Measurements from ENCODE around the gene CCDC141.

Gene CCDC141

DNA sequence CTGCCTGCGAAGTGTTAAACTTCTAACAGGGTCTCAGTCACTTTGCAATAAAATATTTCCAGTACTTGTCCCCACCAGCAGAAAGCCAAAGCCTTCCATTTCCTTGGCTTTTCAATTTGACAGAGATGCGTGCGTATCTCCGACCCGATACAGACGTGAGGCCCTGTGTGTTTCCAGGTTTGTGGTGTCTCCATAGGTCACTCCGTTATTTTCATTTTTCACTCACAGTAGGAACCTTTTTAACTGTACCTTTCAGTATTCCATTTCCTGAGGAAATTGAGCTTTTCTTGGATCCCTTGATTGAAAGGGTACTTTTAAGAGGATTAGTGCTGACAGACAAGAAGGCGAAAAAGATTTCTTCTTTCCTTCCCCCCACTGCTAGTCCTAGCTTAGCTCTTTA, 126.4 kb downstream of the CCDC141 start:
- DNase-seq (ENCODE audit: low spot score) = no peak
- TF ChIP-seq, protein P1, sequence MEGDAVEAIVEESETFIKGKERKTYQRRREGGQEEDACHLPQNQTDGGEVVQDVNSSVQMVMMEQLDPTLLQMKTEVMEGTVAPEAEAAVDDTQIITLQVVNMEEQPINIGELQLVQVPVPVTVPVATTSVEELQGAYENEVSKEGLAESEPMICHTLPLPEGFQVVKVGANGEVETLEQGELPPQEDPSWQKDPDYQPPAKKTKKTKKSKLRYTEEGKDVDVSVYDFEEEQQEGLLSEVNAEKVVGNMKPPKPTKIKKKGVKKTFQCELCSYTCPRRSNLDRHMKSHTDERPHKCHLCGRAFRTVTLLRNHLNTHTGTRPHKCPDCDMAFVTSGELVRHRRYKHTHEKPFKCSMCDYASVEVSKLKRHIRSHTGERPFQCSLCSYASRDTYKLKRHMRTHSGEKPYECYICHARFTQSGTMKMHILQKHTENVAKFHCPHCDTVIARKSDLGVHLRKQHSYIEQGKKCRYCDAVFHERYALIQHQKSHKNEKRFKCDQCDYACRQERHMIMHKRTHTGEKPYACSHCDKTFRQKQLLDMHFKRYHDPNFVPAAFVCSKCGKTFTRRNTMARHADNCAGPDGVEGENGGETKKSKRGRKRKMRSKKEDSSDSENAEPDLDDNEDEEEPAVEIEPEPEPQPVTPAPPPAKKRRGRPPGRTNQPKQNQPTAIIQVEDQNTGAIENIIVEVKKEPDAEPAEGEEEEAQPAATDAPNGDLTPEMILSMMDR (IDR thresholded peaks at IDR 0.05) = no peak
- no peak overlapping the region for H3K4me3 ChIP-seq
- no peak overlapping the region for H3K27ac ChIP-seq

DNA sequence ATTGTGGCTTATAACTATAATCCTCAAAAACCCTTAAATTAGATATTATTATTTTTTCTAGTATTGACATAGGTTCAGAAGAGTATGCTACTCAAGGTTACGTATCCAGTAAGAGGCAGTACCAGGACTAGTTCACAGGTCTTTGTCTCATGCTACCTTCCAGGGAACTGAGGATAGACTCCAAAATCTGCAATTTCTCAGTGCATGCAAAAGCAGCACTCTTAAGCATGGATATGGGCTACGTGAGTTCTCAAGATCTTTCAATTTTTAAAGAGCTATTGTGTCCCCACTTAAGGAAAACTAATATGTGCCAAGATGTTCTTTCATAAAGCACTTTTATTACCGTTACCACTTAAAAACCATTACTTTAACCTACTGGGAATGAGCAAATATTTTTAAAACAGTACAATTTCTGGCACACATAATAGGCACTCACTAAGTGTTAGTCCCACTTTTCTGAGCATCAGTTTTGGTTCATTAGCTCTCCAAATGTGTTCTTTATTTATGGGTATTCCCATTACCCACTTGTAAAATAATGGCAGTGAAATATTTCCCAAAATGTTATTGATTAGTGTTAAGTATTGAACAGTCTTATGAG, 128.9 kb downstream of the CCDC141 start:
- TF ChIP-seq, protein P1 (IDR thresholded peaks at IDR 0.05) = no peak
- H3K27ac ChIP-seq = no peak overlapping the region
- no peak overlapping the region for H3K4me3 ChIP-seq
- DNase-seq (ENCODE audit: low spot score) = no peak

DNA sequence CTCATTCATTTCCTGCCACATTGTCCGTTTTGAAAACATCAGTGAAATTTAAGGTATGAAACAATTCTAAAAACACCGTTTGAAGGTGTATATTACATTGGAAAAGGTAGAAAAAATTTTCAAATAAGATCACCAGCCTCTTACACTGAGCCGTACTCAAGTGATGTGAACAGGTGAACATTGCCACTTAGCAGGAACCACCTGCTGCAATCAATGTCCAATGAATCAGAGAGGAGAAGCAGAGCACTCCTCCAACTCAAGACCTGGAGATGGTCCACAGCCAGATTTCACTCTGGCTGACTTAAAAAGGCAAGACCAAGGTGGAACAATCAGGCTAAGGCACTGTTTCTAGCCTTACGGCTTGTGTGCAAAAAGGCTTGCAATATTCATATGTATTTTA, 132.4 kb downstream of the CCDC141 start:
- no peak overlapping the region for H3K27ac ChIP-seq
- no peak overlapping the region for H3K4me3 ChIP-seq
- TF ChIP-seq, protein P1 (IDR thresholded peaks at IDR 0.05) = no peak
- DNase-seq (ENCODE audit: low spot score) = no peak

DNA sequence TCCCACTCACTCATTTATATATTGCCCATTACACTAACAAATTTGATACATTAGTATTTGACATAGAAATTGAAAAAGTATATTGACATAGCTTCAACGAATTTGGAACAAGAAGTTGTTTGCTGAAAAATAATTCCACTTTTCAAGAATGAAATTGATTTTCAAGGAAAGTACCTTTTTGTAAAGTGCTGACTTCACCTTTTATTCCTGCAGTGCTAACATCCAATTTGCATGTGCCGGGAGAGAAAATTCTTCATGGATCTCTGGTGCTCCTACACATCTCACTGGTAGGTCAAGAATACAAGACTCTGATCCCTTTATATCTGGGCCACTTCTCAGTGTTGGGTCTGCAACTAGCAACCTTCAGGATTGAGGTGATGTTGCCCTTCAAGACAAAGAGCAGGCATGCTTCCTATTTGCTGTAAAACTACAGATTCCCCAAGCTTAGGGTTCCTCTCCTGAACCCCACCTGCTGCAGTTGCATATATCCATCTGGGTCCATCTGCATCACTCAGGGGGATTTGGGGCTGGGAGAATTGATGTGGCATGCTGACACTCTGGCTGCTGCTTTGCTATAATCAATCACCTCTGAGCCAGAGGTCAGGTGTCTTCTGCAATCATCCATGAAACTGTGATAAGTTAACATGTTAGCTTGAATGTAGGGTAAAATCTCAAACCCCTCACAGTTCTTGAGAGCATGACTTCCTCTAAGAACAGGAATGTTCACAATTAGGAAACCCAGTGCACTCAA, 134.3 kb downstream of the CCDC141 start:
- TF ChIP-seq, protein P1 (IDR thresholded peaks at IDR 0.05) = no peak

DNA sequence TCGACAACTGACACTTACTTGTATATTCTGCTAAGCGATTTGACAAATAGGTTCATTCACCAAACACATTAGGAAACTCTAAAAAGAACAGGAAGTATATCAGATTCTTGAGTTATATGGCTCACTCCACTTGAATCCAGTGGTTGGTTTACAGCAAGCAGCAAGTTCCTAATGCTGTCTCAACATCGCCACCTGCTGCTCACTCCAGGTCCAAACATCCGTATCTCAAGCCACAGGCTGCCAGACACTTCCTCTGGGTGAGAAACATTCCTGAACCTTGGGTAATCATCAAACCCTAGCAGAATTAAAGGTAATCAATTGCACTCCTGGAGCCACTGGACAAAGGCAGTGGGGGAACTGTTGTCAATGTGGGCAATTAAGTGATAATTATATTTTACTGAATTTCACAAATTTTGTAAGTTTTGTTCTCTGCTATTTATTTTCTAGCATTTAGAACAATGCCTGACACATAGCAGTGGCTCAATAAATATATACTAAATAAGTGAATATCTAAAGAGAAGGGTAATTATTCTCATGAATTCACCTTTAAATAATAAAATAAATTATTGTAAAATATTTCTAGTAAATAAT, 135.6 kb downstream of the CCDC141 start:
- Histone ChIP-seq H3K27ac (no peak overlapping the region), H3K4me3 (no peak overlapping the region)
- TF ChIP-seq, protein P1 (IDR thresholded peaks at IDR 0.05) = peak; percentile 76
- peak; percentile 80 for DNase-seq (ENCODE audit: low spot score)

More for the DNA sequence above, 134.3 kb downstream of the CCDC141 start:
- no peak overlapping the region for H3K27ac ChIP-seq
- DNase-seq (ENCODE audit: low spot score) = no peak
- H3K4me3 ChIP-seq = no peak overlapping the region

DNA sequence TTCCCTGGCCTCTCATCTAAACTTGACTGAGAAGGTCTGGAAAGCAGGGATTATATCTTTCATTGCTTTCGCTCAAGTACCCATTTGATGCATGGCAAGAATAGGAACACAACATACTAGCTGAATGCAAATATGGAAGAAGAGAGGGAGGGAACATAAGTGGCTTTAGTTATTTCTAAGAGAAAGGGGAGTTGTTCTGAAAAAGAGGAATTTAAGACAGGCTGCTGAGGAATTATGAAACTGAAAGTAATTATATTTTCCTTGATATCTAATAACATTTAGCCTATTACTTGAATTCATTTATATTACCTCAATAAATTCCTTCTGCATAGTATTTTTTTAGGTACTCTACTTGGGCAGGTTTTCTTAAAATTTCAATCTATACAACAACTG, 136.9 kb downstream of the CCDC141 start:
- DNase-seq (ENCODE audit: low spot score) = no peak
- TF ChIP-seq, protein P1 (IDR thresholded peaks at IDR 0.05) = no peak
- no peak overlapping the region for H3K27ac ChIP-seq
- H3K4me3 ChIP-seq = no peak overlapping the region
